Loucy (cell line): Measurements from ENCODE around the gene TRRAP.
A peak's percentile ranks its signal among the peaks of the same experiment; 100 is the strongest.

Experiments
- H2AFZ ChIP-seq: fragments of 200-600 bp; sonication (generic); 2 replicates; pipeline ENCODE4 v1.6.0; 2016; ENCODE audit warnings: antibody characterized with exemption, mild to moderate bottlenecking, low read length, moderate library complexity
- H3F3A ChIP-seq: fragments of 200-600 bp; 2 replicates; pipeline ENCODE4 v1.6.0; 2016; ENCODE audit warnings: antibody characterized with exemption, low read depth, mild to moderate bottlenecking
- H3K27me3 ChIP-seq: fragments of 200-600 bp; sonication (generic); 2 replicates; pipeline ENCODE4 v1.6.1; 2014; ENCODE audit warnings: low read length, mild to moderate bottlenecking; ENCODE audit not compliant: insufficient read depth, poor library complexity, severe bottlenecking
- H3K36me3 ChIP-seq: fragments of 200-600 bp; sonication (generic); 2 replicates; pipeline ENCODE4 v1.6.1; 2016; ENCODE audit warnings: low read length; ENCODE audit not compliant: insufficient read depth
- H3K4me1 ChIP-seq: fragments of 200-600 bp; sonication (generic); 2 replicates; pipeline ENCODE4 v1.5.1; 2014; ENCODE audit warnings: low read length, mild to moderate bottlenecking; ENCODE audit not compliant: insufficient read depth, poor library complexity, severe bottlenecking
- H3K4me2 ChIP-seq: fragments of 200-600 bp; sonication (generic); 2 replicates; pipeline ENCODE4 v1.6.0; 2014; ENCODE audit warnings: antibody characterized with exemption, low read length, low read depth, mild to moderate bottlenecking; ENCODE audit not compliant: poor library complexity, severe bottlenecking
- H3K4me3 ChIP-seq: fragments of 200-600 bp; sonication (generic); 2 replicates; pipeline ENCODE4 v1.5.1; 2014; ENCODE audit warnings: low read length, mild to moderate bottlenecking, mixed read lengths; ENCODE audit not compliant: poor library complexity, severe bottlenecking
- H3K79me2 ChIP-seq: fragments of 200-600 bp; sonication (generic); 2 replicates; pipeline ENCODE4 v1.6.1; 2014; ENCODE audit warnings: low read length; ENCODE audit not compliant: insufficient read depth
- H3K9ac ChIP-seq: fragments of 200-600 bp; sonication (generic); 2 replicates; pipeline ENCODE4 v1.6.0; 2014; ENCODE audit warnings: mild to moderate bottlenecking, low read depth, low read length, moderate library complexity; ENCODE audit not compliant: poor library complexity, severe bottlenecking
- H3K9me2 ChIP-seq: fragments of 200-600 bp; sonication (generic); replicated peaks from 2 replicates; pipeline ENCODE4 v1.6.1; 2016; ENCODE audit warnings: low read depth, low read length, mixed read lengths
- H3K9me3 ChIP-seq: fragments of 200-600 bp; sonication (generic); 2 replicates; pipeline ENCODE4 v1.6.1; 2014; ENCODE audit warnings: mild to moderate bottlenecking, antibody characterized with exemption, low read length, low read depth; ENCODE audit not compliant: insufficient read depth
- H4K20me1 ChIP-seq: fragments of 200-600 bp; sonication (generic); 2 replicates; pipeline ENCODE4 v1.6.0; 2014; ENCODE audit warnings: antibody characterized with exemption, low read length, mild to moderate bottlenecking; ENCODE audit not compliant: insufficient read depth, poor library complexity, severe bottlenecking
- CTCF ChIP-seq: fragments of 200-600 bp; sonication (generic); conservative IDR thresholded peaks from 2 replicates; pipeline ENCODE4 v1.5.1; 2014; ENCODE audit warnings: mild to moderate bottlenecking, antibody characterized with exemption, low read length
- EZH2phosphoT487 ChIP-seq: fragments of 200-600 bp; IDR thresholded peaks from 2 replicates; pipeline ENCODE4 v1.6.1; 2018; ENCODE audit warnings: antibody characterized with exemption, mild to moderate bottlenecking, moderate library complexity, borderline replicate concordance

The TRRAP gene

GRCh38 chr7:98833022-98833421 is 45.3 kb upstream of the TRRAP start:
- no peak for TF ChIP-seq CTCF
- no peak for TF ChIP-seq EZH2phosphoT487
- H3K79me2 ChIP-seq: no peaks in the 10 kb centered on the region
- no peaks in the 10 kb centered on the region for H3K9me3 ChIP-seq
- H3F3A ChIP-seq: no peaks in the 10 kb centered on the region
- H4K20me1 ChIP-seq: no peaks in the 10 kb centered on the region
- H2AFZ ChIP-seq: no peak overlapping the region
- H3K9me2 ChIP-seq: no peaks in the 10 kb centered on the region
- no peak overlapping the region for H3K4me2 ChIP-seq
- H3K27me3 ChIP-seq: no peaks in the 10 kb centered on the region
- H3K9ac ChIP-seq: no peak overlapping the region
- no peak overlapping the region for H3K4me3 ChIP-seq
- H3K4me1 ChIP-seq: no peaks in the 10 kb centered on the region
- no peaks in the 10 kb centered on the region for H3K36me3 ChIP-seq

- Histone ChIP-seq H3F3A (no peaks in the 10 kb centered on the region), H3K4me2 (no peak overlapping the region), H2AFZ (no peak overlapping the region), H3K79me2 (no peaks in the 10 kb centered on the region), H4K20me1 (no peaks in the 10 kb centered on the region), H3K36me3 (no peaks in the 10 kb centered on the region), H3K9me3 (no peaks in the 10 kb centered on the region), H3K9ac (no peak overlapping the region), H3K27me3 (no peaks in the 10 kb centered on the region), H3K4me3 (no peak overlapping the region), H3K4me1 (no peaks in the 10 kb centered on the region), H3K9me2 (no peaks in the 10 kb centered on the region)
- TF ChIP-seq EZH2phosphoT487 (no peak), CTCF (no peak)
Observed at GRCh38 chr7:98834949-98835348, 43.4 kb upstream of the TRRAP start.

- no peaks in the 10 kb centered on the region for H3K36me3 ChIP-seq
- H3K4me2 ChIP-seq: no peak overlapping the region
- no peaks in the 10 kb centered on the region for H3K9me2 ChIP-seq
- no peaks in the 10 kb centered on the region for H3K9me3 ChIP-seq
- no peaks in the 10 kb centered on the region for H3F3A ChIP-seq
- H3K4me3 ChIP-seq: no peak overlapping the region
- no peaks in the 10 kb centered on the region for H3K4me1 ChIP-seq
- H2AFZ ChIP-seq: no peak overlapping the region; the same call in 1 of the 2 replicates
- no peaks in the 10 kb centered on the region for H3K79me2 ChIP-seq
- H3K9ac ChIP-seq: no peak overlapping the region
- TF ChIP-seq CTCF (peak; percentile 94), EZH2phosphoT487 (no peak)
- no peaks in the 10 kb centered on the region for H3K27me3 ChIP-seq
- H4K20me1 ChIP-seq: no peaks in the 10 kb centered on the region
Observed at GRCh38 chr7:98836811-98837629, 41.3 kb upstream of the TRRAP start.
